Activated CD4-positive, alpha-beta T cell treated with anti-CD3 and anti-CD28 coated beads for 36 hours (primary cell): ENCODE measurements around the gene PPP2R5D. TPM values are rescaled to one million over a fixed set of nuclear protein-coding genes. Genes with fewer than 3 reads are reported as not detected.

Experiments
- total RNA-seq, 2 experiments: library from RNA; stranded (reverse); gene quantifications; one replicate each; pipeline ENCODE4 v1.2.3, GENCODE V29; 2021

The PPP2R5D gene
- total RNA-seq, 2 experiments from 2014 or later, result 51.0 to 57.3 TPM

Other genes starting within 250 kb of the PPP2R5D start
- gene TBCC, start 238.5 kb upstream of the PPP2R5D start, total RNA-seq, result 10 to 100 TPM; 14.7 to 15.3 TPM
- gene BICRAL, start 202.5 kb upstream of the PPP2R5D start, total RNA-seq, result 10 to 100 TPM; 11.5 to 14.3 TPM
- 100 to 1,000 TPM; 124 to 152 TPM for gene RPL7L1, start 105.0 kb upstream of the PPP2R5D start, total RNA-seq
- not detected for gene PTCRA, start 68.5 kb upstream of the PPP2R5D start, total RNA-seq
- gene CNPY3, start 55.1 kb upstream of the PPP2R5D start, total RNA-seq, result 10 to 100 TPM; 33.0 to 34.3 TPM
- gene GNMT, start 23.8 kb upstream of the PPP2R5D start, total RNA-seq, result under 1 TPM in 1 of 2 experiments, not detected in 1; 0.50 TPM
- gene PEX6, start 5.4 kb upstream of the PPP2R5D start, total RNA-seq, result 10 to 100 TPM; 10.7 to 14.6 TPM
- 100 to 1,000 TPM in 1 of 2 experiments, 10 to 100 TPM in 1; 93.4 to 129 TPM for gene MEA1, start 29.4 kb downstream of the PPP2R5D start, total RNA-seq
- 10 to 100 TPM; 58.3 to 65.2 TPM for gene KLHDC3, start 29.7 kb downstream of the PPP2R5D start, total RNA-seq
- 10 to 100 TPM; 45.8 to 48.1 TPM for gene RRP36, start 37.1 kb downstream of the PPP2R5D start, total RNA-seq
- 10 to 100 TPM; 16.3 to 18.0 TPM for gene CUL7, start 69.3 kb downstream of the PPP2R5D start, total RNA-seq
- 100 to 1,000 TPM in 1 of 2 experiments, 10 to 100 TPM in 1; 93.9 to 110 TPM for gene MRPL2, start 74.9 kb downstream of the PPP2R5D start, total RNA-seq
- gene KLC4, start 75.1 kb downstream of the PPP2R5D start, total RNA-seq, result 10 to 100 TPM in 1 of 2 experiments, 1 to 10 TPM in 1; 10.0 to 10.1 TPM
- 1 to 10 TPM; 4.1 to 4.6 TPM for gene PTK7, start 91.7 kb downstream of the PPP2R5D start, total RNA-seq
- gene SRF, start 186.7 kb downstream of the PPP2R5D start, total RNA-seq, result 10 to 100 TPM; 37.6 to 38.5 TPM
- 10 to 100 TPM; 34.0 to 35.1 TPM for gene CUL9, start 197.6 kb downstream of the PPP2R5D start, total RNA-seq
- gene DNPH1, start 244.9 kb downstream of the PPP2R5D start, total RNA-seq, result 10 to 100 TPM; 58.5 to 80.3 TPM